IPS-NIHi7 (cell line): Measurements from ENCODE around the gene TWIST2.
A peak's percentile ranks its signal among the peaks of the same experiment; 100 is the strongest.

Source experiments
- DNase-seq: peaks from one replicate; pipeline ENCODE4 v3.0.0; 2012; ENCODE audit warnings: mixed read lengths; ENCODE audit errors: extremely low spot score

The TWIST2 gene

DNA sequence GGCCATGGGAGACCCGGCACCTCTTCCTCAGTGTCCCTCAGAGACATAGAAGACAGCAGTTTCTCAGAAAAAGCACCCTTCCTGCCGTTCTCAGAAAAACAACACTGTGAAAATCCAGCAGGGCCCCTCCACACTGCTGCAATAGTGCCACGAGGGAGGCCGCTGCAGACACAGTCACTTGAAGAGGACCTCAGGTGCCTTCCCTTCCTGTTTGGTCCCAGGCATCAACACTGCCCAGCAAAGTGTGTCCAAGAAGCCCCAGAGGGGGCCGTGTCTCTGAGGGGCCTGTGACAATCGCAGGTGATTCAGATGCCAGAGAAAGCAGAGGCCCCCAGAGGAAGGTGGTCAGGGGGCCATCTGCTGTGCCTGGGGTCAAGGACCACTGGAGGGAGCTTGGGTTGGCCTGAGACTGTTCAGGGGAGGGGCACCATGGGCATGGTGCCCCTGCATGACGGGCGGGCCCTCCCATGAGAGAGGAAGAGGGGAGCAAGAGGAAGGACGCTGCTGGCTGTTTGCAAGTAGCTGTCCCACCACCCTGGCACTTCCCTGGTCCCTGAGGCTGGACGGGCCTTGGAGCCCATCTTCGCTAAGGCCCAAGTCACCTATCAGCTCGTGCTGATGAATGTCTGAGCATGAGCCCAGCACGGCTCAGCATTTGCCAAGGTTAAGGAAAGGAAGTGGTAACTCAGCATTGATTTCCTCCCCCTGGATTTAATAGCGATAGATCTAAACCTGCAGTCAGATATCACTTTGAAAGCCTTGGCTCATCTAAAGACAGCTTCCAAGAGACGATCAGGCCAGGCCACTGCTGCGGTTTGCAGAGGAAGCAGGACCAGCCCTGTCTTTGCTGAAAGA lies 9.1 kb downstream of the TWIST2 start:
- DNase-seq, result no peak

DNA sequence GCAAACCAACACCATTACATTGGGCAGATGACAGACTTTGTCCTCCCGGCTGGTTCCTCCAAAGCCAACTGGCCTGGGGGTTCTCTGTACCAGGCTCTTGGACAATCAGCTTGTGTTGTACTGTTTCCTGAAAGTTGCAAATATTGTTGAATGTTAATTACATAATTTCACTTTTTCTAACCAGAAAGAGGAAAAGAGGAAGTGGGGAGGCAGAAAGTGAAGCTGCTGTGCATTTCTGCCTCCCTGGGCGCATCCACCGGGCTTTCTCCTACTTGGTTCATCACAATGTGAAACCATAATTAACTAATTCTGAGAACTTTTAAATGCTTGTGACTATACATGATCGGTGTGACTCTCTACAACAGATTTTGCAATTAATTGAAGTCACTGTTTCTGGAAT lies 10.1 kb downstream of the TWIST2 start:
- no peak for DNase-seq

GRCh38 chr2:238859636-238860347 lies 11.9 kb downstream of the TWIST2 start:
- no peak for DNase-seq

DNA sequence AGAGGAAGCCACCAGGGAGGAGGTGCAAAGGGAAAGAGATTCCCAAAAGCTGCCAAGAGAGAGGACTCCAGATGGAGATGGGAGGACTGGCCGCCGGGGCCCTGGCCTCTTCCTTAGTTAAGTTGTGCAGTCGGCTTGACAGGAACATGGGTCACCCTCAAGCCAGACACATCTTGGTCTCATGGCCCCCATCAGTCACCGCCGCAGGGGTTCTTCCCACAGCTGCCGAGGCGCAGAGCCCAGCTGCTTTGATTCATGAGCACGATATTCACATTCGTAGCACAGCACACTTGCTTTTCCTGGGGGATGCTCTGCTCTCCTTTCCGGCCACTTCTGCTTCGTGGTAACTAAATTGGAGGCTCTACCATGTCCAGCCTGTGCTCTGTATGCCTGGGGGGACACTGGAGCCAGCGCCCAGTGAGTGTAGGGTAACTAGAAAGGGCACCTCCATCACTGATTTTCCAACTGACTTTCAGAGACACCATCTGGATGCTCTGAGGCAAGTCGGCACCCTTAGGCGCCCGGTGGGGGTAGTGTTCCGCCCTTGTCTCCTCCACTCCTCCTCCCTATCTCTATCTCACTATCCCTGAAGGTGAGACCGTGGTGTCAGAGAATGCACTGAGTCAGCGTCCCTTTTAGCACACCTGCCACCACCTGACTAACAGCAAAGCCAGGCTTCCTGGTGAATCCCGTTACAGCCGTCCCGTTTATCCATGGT lies 13.3 kb downstream of the TWIST2 start:
- DNase-seq, result no peak

GRCh38 chr2:238861766-238862315 lies 14.0 kb downstream of the TWIST2 start:
- DNase-seq, result no peak

GRCh38 chr2:238862701-238863100 lies 14.8 kb downstream of the TWIST2 start:
- DNase-seq, result no peak

GRCh38 chr2:238863231-238863630 lies 15.3 kb downstream of the TWIST2 start:
- DNase-seq, result no peak

- no peak for DNase-seq
Observed at GRCh38 chr2:238863749-238864206, 15.9 kb downstream of the TWIST2 start.

DNA sequence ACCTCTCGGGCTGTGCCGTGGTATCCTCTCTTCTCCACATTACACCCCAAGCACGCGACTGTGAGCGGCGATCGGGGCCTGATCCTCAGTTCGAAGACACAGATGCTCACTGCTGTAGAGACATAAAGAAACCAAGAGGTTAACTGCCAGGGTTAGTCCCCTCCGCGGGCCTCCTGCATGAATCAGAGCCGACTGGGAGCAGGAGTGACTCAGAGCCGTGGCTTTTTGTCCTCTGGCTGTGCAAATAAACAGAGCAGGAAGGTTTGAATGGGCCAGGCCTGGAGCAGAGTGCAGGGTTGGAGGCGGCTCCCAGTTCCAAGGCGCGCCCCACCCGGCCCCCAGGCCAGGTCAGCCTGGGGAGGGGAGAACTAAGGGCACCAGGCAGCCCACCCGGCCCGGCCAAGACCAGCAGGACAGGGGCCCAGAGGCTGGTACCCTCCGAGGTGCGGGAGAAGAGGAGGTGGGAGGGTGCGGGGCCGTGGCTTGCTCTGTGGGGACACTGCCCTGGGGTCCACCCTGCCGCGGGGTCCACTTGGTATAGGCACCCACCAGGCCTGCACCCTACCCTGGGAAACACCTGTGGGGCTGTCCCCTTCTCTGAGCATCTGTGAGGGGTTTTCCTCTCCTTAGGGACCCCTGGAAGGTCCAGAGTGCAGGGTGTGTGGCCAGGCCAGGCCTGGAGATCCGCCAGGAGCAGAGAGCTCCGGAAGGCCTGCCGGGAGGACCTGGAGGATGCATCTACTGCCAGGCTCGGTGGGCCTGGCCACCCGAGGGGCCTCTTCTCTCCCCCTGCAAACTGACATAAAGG lies 16.5 kb downstream of the TWIST2 start:
- peak; percentile 92 for DNase-seq

GRCh38 chr2:238865015-238865719 lies 17.3 kb downstream of the TWIST2 start:
- DNase-seq, result no peak

DNA sequence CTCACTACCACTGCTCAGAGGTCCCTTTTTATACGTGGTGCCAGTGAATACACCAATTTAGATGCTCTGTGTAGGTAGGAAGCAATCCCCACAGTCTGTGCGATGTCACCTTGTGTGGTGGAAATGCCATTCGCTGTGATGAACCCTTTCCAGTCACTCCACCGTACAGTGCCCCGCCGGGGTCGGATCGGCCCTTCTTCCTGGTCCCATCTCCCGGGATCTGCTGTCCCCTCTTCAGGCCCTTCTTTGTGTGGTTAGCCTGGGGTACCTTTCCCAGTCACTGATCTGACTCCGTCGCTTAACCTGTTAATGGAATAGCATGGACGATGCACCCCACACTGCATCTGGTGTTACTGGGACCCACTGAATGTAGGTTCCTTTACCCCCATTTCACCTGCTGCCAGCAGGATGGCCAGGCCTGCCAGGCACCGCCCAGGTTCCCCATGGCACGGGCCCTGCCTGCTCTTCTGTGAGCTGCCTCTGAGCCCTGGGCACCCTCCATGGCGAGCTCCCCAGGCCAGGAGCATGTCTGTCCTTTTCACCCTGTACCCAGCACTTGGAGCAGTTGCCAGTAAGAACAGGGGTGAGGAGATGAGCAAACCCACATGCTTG lies 18.0 kb downstream of the TWIST2 start:
- DNase-seq, result no peak

- no peak for DNase-seq
Observed at GRCh38 chr2:238866656-238867277, 18.9 kb downstream of the TWIST2 start.

- DNase-seq, result no peak
Observed at GRCh38 chr2:238868067-238868524, 20.2 kb downstream of the TWIST2 start.

DNA sequence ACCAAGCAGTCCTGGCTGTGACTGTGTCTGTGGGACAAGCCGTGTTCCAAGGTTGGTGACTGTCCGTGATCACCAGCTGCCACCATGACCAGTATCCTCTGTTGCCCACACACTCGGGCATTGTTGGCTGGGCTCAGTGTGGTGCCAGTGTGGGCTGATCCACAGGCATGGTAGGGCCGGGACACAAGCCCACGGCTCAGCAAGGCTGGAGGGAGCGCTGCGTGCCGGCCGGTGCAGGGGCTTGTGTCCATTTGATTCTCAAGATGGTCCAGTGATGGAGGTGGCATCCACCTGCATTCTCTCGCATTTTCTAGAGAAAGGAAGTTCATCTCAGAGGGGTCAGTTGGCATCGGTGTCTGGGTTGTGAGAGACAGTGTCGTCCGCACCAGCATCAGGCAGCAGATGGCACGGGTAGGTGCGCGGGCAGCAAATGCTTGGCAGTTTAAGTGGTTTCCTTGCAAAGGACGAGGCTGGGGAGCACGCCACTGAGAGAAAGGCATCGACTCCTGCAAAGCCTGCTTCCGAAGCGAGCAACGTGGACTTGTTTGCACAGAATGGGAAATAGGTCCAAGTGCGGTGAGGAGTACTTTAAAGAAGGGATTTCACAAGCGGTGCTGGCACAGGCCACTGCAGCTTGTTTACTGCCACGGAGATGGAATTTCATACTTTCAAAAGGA lies 20.9 kb downstream of the TWIST2 start:
- DNase-seq, result no peak

- DNase-seq, result no peak
Observed at GRCh38 chr2:238869293-238870124, 21.6 kb downstream of the TWIST2 start.

DNA sequence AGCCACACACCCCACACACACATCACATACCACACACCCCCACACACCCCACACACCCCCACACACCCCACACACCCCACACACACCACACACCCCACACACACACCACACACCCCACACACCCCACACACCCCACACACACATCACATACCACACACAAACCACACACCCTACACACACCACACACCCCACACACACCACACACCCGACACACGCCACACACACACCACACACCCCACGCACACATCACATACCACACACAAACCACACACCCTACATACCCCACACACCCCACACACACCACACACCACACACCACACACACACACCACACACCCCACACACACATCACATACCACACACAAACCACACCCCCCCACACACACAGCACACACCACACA lies 22.4 kb downstream of the TWIST2 start:
- no peak for DNase-seq

DNA sequence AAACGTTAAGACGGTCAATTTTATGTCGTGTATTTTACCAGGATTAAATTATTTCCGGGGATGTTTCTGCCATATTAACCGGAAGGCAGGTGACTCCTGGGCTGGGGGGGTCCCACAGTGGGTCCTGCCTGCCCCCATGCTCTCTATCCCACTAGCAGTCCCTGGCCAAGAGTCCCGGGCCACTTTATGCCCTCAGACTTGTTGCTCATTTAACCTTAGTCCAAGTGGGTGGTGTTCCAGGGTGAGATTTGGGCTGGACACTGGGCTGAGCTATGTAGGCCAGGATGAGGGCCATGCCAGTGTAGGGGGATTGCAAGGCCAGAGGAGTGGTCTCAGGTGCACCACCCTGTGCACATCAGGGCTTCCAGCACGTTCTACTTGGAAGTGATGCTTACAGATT lies 24.1 kb downstream of the TWIST2 start:
- no peak for DNase-seq
